ENCODE measurements around the gene SYCP2. TPM values are rescaled to one million over a fixed set of nuclear protein-coding genes. Genes with fewer than 3 reads are reported as not detected.
A peak's percentile ranks its signal among the peaks of the same experiment; 100 is the strongest.

Gene SYCP2
- total and polyA plus RNA-seq, 2 experiments from 2014 or later, result 1.1 to 1.5 TPM

DNA sequence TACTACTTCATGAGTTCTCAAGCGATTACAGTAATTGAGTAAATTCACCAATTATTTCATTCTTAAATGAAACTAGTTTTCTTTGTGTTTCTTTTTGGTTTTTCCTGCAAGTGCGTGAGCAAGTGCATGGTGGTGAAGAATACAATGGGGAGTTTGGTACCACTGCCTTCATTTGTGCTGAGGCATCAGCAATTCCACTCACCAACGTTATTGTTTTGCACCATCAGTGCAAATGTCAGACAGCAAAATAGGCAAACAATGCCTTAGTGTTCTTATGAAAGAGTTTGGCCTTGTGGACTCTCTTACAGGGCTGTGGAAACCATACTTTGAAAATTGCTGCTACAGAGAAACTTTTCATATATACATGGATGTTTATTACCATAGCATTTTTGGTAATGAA is 33.0 kb upstream of the SYCP2 start:
- DNase-seq (ENCODE audit: low spot score), result no peak
- Histone ChIP-seq H3K27me3 (no peaks in the 10 kb centered on the region), H3K4me3 (no peak overlapping the region), H3K4me1 (ENCODE audit: insufficient read depth) (no peaks in the 10 kb centered on the region), H3K79me2 (no peaks in the 10 kb centered on the region), H3K36me3 (replicated peaks; ENCODE audit: insufficient read depth, low read depth) (no peaks in the 10 kb centered on the region), H3K4me2 (no peak overlapping the region), H3K27ac (no peak overlapping the region), H2AFZ (no peak overlapping the region), H3K9me2 (replicated peaks; ENCODE audit: insufficient read depth) (no peaks in the 10 kb centered on the region), H3K9me3 (ENCODE audit: low read depth) (no peaks in the 10 kb centered on the region), H4K20me1 (ENCODE audit: insufficient read depth, poor library complexity, severe bottlenecking) (no peaks in the 10 kb centered on the region)
- 90% methylated on average over 3 of the region's 3 CpGs for WGBS (ENCODE audit: low lambda C conversion rate, missing lambda C conversion rate)
- TF ChIP-seq EZH2 (IDR thresholded peaks at IDR 0.05; ENCODE audit: borderline replicate concordance) (no peak), EZH2phosphoT487 (IDR thresholded peaks at IDR 0.05; ENCODE audit: low read depth, severe bottlenecking, unreplicated experiment) (no peak)
- TF ChIP-seq, protein P1, sequence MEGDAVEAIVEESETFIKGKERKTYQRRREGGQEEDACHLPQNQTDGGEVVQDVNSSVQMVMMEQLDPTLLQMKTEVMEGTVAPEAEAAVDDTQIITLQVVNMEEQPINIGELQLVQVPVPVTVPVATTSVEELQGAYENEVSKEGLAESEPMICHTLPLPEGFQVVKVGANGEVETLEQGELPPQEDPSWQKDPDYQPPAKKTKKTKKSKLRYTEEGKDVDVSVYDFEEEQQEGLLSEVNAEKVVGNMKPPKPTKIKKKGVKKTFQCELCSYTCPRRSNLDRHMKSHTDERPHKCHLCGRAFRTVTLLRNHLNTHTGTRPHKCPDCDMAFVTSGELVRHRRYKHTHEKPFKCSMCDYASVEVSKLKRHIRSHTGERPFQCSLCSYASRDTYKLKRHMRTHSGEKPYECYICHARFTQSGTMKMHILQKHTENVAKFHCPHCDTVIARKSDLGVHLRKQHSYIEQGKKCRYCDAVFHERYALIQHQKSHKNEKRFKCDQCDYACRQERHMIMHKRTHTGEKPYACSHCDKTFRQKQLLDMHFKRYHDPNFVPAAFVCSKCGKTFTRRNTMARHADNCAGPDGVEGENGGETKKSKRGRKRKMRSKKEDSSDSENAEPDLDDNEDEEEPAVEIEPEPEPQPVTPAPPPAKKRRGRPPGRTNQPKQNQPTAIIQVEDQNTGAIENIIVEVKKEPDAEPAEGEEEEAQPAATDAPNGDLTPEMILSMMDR (IDR thresholded peaks at IDR 0.05; ENCODE audit: poor library complexity), result no peak

DNA sequence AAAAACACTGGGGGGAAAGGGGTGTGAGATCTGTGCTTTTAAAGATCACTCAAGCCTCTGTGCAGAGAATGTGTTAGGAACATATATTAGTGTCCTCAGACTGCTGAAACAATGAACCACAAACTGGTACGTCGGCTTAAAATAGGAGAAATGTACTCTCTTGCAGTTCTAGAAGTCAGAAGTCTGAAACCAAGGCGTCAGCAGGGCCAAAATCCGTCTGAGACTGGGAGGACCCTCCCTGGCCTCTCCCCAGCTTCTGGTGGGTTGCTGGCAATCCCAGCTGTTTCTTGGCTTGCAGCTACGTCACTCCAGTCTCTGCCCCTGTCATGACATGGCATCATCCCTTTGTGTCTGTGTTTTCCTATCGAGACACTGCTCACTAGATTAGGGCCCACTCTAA is 28.7 kb upstream of the SYCP2 start:
- Histone ChIP-seq H3K9me2 (replicated peaks; ENCODE audit: insufficient read depth) (no peaks in the 10 kb centered on the region), H3K79me2 (no peaks in the 10 kb centered on the region), H3K4me3 (no peak overlapping the region), H2AFZ (no peak overlapping the region), H3K36me3 (replicated peaks; ENCODE audit: insufficient read depth, low read depth) (no peaks in the 10 kb centered on the region), H3K27me3 (no peaks in the 10 kb centered on the region), H3K27ac (no peak overlapping the region), H3K9me3 (ENCODE audit: low read depth) (no peaks in the 10 kb centered on the region), H3K4me2 (no peak overlapping the region), H3K4me1 (ENCODE audit: insufficient read depth) (peaks cover 5% of the 10 kb centered on the region), H4K20me1 (ENCODE audit: insufficient read depth, poor library complexity, severe bottlenecking) (no peaks in the 10 kb centered on the region)
- WGBS (ENCODE audit: low lambda C conversion rate, missing lambda C conversion rate), result 86% methylated on average over 6 of the region's 6 CpGs
- TF ChIP-seq, protein P1 (IDR thresholded peaks at IDR 0.05; ENCODE audit: poor library complexity), result no peak
- no peak for TF ChIP-seq EZH2phosphoT487 (IDR thresholded peaks at IDR 0.05; ENCODE audit: low read depth, severe bottlenecking, unreplicated experiment)
- TF ChIP-seq EZH2 (IDR thresholded peaks at IDR 0.05; ENCODE audit: borderline replicate concordance), result no peak
- DNase-seq (ENCODE audit: low spot score), result no peak

DNA sequence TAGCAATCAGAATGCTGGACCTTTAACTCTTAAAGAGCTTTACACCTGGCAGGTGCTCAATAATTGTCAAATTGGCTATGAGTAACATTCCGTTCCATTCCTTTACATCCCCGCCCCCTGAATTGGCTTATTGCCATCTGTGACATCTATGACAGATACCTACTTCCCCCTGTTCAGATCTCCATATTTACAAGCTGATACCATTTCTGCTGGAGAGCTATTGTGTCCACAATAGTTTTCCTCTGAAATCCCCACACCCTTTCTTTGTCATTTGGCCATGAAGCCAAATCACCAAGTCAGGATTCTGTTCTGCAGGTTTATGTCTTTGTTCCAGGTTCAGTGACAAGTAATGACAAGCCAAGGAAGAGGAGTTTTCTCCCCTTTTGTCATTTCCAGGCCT is 28.0 kb upstream of the SYCP2 start:
- TF ChIP-seq EZH2phosphoT487 (IDR thresholded peaks at IDR 0.05; ENCODE audit: low read depth, severe bottlenecking, unreplicated experiment), result no peak
- TF ChIP-seq, protein P1 (IDR thresholded peaks at IDR 0.05; ENCODE audit: poor library complexity), result no peak
- no peak for TF ChIP-seq EZH2 (IDR thresholded peaks at IDR 0.05; ENCODE audit: borderline replicate concordance)
- no peaks in the 10 kb centered on the region for H3K36me3 ChIP-seq (replicated peaks; ENCODE audit: insufficient read depth, low read depth)
- H3K79me2 ChIP-seq, result no peaks in the 10 kb centered on the region
- H4K20me1 ChIP-seq (ENCODE audit: insufficient read depth, poor library complexity, severe bottlenecking), result no peaks in the 10 kb centered on the region
- no peak overlapping the region for H2AFZ ChIP-seq
- H3K9me2 ChIP-seq (replicated peaks; ENCODE audit: insufficient read depth), result no peaks in the 10 kb centered on the region
- no peak overlapping the region for H3K4me2 ChIP-seq
- no peak overlapping the region for H3K27ac ChIP-seq
- no peaks in the 10 kb centered on the region for H3K9me3 ChIP-seq (ENCODE audit: low read depth)
- WGBS (ENCODE audit: low lambda C conversion rate, missing lambda C conversion rate), result 76% methylated on average over 2 of the region's 2 CpGs
- no peaks in the 10 kb centered on the region for H3K27me3 ChIP-seq
- H3K4me3 ChIP-seq, result no peak overlapping the region
- no peak for DNase-seq (ENCODE audit: low spot score)
- peaks cover 5% of the 10 kb centered on the region for H3K4me1 ChIP-seq (ENCODE audit: insufficient read depth)

DNA sequence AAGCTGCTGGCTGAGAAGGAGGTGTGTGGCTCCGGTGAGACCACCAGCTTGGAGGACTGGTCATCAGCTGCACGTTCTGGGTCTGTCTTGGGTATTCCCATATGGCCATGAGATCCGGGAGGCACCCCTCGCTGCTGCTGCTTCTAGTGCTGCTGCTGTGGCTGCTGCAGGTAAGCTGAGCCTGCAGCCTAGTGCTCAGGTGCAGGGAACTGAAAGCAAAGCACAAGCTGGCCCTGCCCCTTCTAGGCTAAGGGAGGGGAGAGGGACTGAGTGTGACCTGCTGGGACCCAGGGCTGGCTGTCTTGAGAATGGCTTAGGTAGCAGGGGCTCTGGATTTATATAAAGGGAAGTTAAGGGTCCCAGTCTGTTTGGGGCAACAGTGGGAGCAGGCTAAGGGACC is 25.2 kb upstream of the SYCP2 start:
- Histone ChIP-seq H3K79me2 (no peaks in the 10 kb centered on the region), H2AFZ (no peak overlapping the region), H3K4me2 (peak overlapping the region; percentile 62), H3K9me3 (ENCODE audit: low read depth) (no peaks in the 10 kb centered on the region), H3K27ac (no peak overlapping the region), H3K4me3 (no peak overlapping the region), H3K4me1 (ENCODE audit: insufficient read depth) (peaks cover 5% of the 10 kb centered on the region), H3K9me2 (replicated peaks; ENCODE audit: insufficient read depth) (no peaks in the 10 kb centered on the region), H3K27me3 (no peaks in the 10 kb centered on the region), H4K20me1 (ENCODE audit: insufficient read depth, poor library complexity, severe bottlenecking) (no peaks in the 10 kb centered on the region), H3K36me3 (replicated peaks; ENCODE audit: insufficient read depth, low read depth) (no peaks in the 10 kb centered on the region)
- no peak for DNase-seq (ENCODE audit: low spot score)
- WGBS (ENCODE audit: low lambda C conversion rate, missing lambda C conversion rate), result 51% methylated on average over 4 of the region's 4 CpGs
- no peak for TF ChIP-seq EZH2phosphoT487 (IDR thresholded peaks at IDR 0.05; ENCODE audit: low read depth, severe bottlenecking, unreplicated experiment)
- TF ChIP-seq EZH2 (IDR thresholded peaks at IDR 0.05; ENCODE audit: borderline replicate concordance), result no peak
- TF ChIP-seq, protein P1 (IDR thresholded peaks at IDR 0.05; ENCODE audit: poor library complexity), result no peak
